Middle frontal gyrus (tissue), 1 donor: Measurements from ENCODE around the gene MAST2.
"Not testable (repeated sequence)": the region's sequence is repeated elsewhere in the genome, so short reads cannot be mapped to it uniquely, and the experiment has no call there.

ENCODE experiments used
- DNase-seq: peaks from one replicate; pipeline ENCODE4 v3.0.0-alpha.2; 2015; ENCODE audit warnings: low spot score; ENCODE audit errors: extremely low spot score

The MAST2 gene

DNA sequence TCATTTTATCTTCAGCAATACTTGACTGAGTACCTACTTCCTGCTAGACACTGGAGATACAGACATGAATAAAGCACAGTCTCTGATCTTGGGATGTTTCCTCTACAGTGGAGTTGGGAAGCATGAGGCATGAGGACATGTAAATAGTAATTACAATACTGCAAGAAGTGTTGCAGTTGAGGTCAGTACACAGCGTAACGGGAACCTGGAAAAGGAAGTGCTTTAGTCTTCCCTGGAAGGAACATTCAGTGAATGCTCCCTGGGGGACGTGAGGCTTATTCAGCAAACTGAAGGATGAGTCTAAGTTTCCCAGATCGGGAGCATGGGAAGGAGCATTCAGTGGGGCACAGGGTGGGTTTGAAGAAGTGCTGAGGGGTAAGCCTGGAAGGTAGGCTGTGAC lies 216.6 kb downstream of the MAST2 start:
- DNase-seq = no peak

GRCh38 chr1:46021046-46021996 lies 217.9 kb downstream of the MAST2 start:
- no peak for DNase-seq

- DNase-seq = no peak
Measured at GRCh38 chr1:46026531-46026930, 223.1 kb downstream of the MAST2 start.

DNA sequence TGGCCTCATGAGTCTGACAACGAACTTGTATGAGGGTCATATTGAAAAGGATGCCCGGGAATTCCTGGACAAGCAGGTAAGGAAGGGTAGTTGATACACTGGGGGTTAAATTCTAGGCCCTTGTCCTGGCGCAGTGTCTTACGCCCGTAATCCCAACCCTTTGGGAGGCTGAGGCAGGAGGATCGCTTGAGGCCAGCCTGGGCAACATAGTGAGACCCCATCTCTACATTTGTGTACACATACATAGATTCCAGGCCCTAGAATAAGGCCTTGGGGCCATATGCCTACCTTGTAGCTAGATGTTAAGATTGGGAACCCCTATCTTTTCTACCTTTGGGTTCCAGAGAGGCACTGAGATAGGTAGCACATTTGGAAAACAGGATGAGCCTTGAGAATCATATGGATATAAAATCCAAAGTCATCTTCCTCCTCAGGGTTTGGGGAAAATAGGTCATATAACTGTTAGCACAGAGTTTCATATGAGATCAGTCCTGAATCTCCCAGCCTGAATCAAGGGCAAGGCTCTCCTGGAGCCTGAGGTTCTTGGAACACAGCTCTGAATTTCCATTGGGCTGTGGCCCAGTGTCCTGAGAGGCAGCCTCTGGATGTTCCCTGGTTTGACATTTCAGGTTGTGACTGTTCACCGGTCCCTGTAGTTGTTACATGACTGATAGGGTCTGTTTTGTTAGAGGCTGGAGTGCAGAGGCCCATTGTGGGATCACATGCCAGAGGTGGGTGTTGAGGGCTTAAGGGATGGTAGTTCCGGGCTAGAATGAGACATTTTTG lies 224.6 kb downstream of the MAST2 start:
- DNase-seq = no peak

- DNase-seq = no peak
Measured at GRCh38 chr1:46030074-46030870, 226.9 kb downstream of the MAST2 start.

- DNase-seq = no peak
Measured at GRCh38 chr1:46030876-46031660, 227.7 kb downstream of the MAST2 start.

GRCh38 chr1:46034601-46035516 lies 231.4 kb downstream of the MAST2 start:
- no peak for DNase-seq

GRCh38 chr1:46036894-46037839 lies 233.8 kb downstream of the MAST2 start:
- peak; percentile 61 for DNase-seq

DNA sequence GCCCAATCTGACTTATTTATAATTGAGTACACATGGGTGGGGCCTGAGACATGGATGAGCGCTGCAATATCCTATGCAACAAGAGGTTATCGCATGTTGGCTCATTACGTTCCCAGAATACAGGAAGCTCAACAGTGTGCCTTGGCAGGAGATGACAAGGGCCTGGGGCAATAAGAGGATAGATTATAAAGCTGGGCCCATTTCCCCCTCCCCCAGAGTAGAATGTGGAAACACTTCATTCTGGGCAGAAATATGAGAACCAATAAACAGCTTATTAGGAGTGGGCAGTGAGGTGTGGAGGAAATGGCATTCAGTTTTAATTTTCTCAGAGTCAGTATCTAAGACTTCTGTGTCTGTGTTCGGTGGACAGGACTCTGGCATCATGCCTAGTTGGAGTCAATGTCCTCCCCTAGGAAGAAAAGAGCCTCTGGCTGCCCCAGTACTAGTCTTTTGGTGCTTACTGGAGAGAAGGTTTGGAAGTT lies 236.2 kb downstream of the MAST2 start:
- DNase-seq = no peak

DNA sequence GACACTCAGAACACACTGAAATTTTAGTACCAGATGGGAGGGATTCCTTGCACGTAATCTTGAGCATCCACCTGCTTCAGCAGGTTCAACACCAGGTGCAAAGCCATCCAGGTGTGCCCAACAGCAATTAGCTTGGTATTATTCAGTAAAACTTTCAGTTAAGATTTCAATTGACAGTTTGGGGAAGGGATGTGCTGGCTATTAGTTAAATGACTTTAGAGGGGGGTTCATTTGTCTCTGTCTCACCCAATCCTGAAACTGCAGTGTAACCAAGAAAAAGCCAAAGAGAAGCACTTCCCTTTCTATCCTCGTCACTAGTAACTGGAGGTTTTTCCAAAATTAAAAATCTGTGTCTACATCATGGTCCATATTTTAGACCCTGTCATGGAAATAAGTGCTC lies 238.1 kb downstream of the MAST2 start:
- no peak for DNase-seq

GRCh38 chr1:46041974-46042373 lies 238.6 kb downstream of the MAST2 start:
- DNase-seq = no peak

- no peak for DNase-seq
Measured at GRCh38 chr1:46043458-46044017, 240.1 kb downstream of the MAST2 start.

GRCh38 chr1:46044116-46044515 lies 240.7 kb downstream of the MAST2 start:
- DNase-seq = no peak

DNA sequence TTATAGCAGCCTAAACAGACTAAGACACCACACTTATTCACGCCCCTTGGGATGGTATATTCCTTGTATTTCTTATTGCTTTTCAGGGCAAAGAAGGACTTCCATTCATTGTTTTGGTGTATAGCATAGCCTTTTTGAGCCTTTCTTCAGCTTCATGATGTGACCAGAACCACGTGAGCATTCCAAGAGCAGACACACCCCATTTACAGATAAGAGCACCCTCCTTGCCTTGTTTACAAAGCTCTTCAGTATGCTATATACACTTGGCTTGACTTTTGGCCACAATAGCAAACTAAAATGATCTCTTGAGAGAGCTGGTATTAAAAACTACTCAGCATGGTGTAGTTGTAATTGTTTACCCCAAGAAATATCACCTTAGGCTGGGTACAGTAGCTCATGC lies 250.3 kb downstream of the MAST2 start:
- no peak for DNase-seq

- DNase-seq = no peak
Measured at GRCh38 chr1:46056325-46056724, 252.9 kb downstream of the MAST2 start.

- DNase-seq = not testable (repeated sequence)
Measured at GRCh38 chr1:46057215-46057614, 253.8 kb downstream of the MAST2 start.

DNA sequence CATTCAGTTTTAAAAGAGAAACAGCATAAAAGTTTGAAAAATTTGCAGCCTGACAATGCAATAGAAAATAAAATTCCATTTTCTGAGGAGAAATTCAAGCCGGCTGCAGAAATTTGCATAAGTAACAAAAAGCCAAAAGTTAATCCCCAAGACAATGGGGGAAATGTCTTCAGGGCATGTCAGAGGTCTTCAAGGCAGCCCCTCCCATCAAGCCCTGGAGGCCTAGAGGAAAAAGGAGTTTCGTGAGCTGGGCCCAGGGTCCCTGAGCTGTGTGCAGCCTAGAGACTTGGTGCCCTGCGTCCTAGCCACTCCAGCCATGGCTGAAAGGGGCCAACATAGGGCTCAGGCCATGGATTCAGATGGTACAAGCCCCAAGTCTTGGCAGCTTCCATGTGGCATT lies 254.4 kb downstream of the MAST2 start:
- DNase-seq = no peak

- DNase-seq = no peak
Measured at GRCh38 chr1:46058936-46059335, 255.5 kb downstream of the MAST2 start.
